Fibroblast of lung (primary cell): ENCODE results near the gene RRAD.

Source experiments
- EZH2 ChIP-seq: IDR thresholded peaks from 2 replicates; pipeline ENCODE4 v1.5.1; 2012; ENCODE audit warnings: low read length, control low read depth, mild to moderate bottlenecking; ENCODE audit errors: missing control alignments
- TF ChIP-seq, protein P1 (sequence below), 2 donors: IDR thresholded peaks in 1 of 2; conservative IDR thresholded peaks in 1 of 2; 1 replicate in 1 of 2; 2 replicates in 1 of 2; pipeline ENCODE4 v1.5.1; 2011 to 2012; ENCODE audit warnings: low read length in 2 of 2, control low read depth in 1 of 2, inconsistent platforms in 1 of 2, low read depth in 1 of 2, mild to moderate bottlenecking in 1 of 2

DNA sequence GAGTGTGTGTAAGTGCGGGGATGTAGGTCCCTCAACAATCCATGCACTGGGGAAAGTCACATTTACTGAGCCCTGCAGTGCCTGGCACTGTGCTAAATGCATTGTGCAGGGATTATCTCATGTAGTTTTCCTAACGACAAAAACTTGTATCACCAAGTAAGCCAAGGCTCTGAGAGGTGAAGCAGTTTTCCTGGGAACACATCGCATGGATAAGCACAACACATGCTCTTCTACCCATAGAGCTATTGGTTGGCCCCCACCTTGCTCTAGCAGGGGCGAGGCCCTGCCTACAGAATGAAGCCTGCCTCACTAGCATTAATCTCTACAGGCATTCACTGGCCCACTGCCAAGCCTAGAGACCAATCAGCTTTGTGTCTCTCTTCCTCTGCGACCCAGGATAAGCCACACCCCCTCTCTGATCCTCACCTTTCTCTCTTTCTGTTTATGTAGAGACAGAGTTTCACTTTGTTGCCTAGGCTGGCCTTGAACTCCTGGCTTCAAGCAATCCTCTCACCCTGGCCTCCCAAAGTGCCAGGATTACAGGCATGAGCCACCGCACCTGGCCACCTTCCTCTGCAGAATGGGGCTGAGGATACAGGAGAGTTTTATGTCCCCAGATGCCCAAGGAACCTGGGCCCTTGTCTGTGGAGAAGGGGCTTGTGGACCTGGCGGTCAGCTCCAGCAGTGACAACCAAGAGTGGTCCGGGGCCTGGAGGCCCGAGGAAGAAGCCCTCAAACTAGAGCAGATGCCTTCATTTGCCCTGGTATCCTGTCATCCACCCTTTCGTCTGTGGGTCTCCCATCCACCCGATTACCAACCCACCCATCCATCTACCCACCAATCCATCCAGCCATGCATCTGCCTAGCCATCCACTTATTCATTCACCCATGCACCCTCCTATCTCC is 19.4 kb downstream of the RRAD start:
- TF ChIP-seq, protein P1, sequence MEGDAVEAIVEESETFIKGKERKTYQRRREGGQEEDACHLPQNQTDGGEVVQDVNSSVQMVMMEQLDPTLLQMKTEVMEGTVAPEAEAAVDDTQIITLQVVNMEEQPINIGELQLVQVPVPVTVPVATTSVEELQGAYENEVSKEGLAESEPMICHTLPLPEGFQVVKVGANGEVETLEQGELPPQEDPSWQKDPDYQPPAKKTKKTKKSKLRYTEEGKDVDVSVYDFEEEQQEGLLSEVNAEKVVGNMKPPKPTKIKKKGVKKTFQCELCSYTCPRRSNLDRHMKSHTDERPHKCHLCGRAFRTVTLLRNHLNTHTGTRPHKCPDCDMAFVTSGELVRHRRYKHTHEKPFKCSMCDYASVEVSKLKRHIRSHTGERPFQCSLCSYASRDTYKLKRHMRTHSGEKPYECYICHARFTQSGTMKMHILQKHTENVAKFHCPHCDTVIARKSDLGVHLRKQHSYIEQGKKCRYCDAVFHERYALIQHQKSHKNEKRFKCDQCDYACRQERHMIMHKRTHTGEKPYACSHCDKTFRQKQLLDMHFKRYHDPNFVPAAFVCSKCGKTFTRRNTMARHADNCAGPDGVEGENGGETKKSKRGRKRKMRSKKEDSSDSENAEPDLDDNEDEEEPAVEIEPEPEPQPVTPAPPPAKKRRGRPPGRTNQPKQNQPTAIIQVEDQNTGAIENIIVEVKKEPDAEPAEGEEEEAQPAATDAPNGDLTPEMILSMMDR (conservative IDR thresholded peaks at IDR 0.05 in 1 of 2, IDR thresholded peaks at IDR 0.05 in 1 of 2; ENCODE audit: low read depth in 1 of 2, low read length in 2 of 2): no peak
- TF ChIP-seq EZH2: no peak
